ENCODE measurements around the gene ILDR2. TPM values are rescaled to one million over a fixed set of nuclear protein-coding genes. Genes with fewer than 3 reads are reported as not detected.
"Not testable (repeated sequence)": the region's sequence is repeated elsewhere in the genome, so short reads cannot be mapped to it uniquely, and the experiment has no call there.

ILDR2 gene
- total RNA-seq, 1 donor from 2014 or later: 1.2 TPM

GRCh38 chr1:166884971-166885370 is 90.4 kb downstream of the ILDR2 start:
- H3K9me3 Mint-ChIP-seq (ENCODE audit: unreplicated experiment): no peaks in the 10 kb centered on the region
- H3K36me3 Mint-ChIP-seq (ENCODE audit: low read depth, unreplicated experiment): no peaks in the 10 kb centered on the region
- peaks cover 3% of the 10 kb centered on the region for H3K27me3 Mint-ChIP-seq (ENCODE audit: unreplicated experiment)
- H3K27ac Mint-ChIP-seq (ENCODE audit: unreplicated experiment): no peak overlapping the region
- H3K4me1 Mint-ChIP-seq (ENCODE audit: unreplicated experiment): peaks cover 5% of the 10 kb centered on the region
- no peak for DNase-seq (ENCODE audit: low spot score)
- TF ChIP-seq CTCF (IDR thresholded peaks at IDR 0.05; ENCODE audit: unreplicated experiment): no peak
- H3K4me3 Mint-ChIP-seq (ENCODE audit: unreplicated experiment): no peak overlapping the region

- H3K9me3 Mint-ChIP-seq (ENCODE audit: unreplicated experiment): no peaks in the 10 kb centered on the region
- DNase-seq (ENCODE audit: low spot score): peak; percentile 83
- peaks cover 5% of the 10 kb centered on the region for H3K4me1 Mint-ChIP-seq (ENCODE audit: unreplicated experiment)
- H3K36me3 Mint-ChIP-seq (ENCODE audit: low read depth, unreplicated experiment): no peaks in the 10 kb centered on the region
- H3K27ac Mint-ChIP-seq (ENCODE audit: unreplicated experiment): no peak overlapping the region
- peak; percentile 83 for TF ChIP-seq CTCF (IDR thresholded peaks at IDR 0.05; ENCODE audit: unreplicated experiment)
- no peak overlapping the region for H3K4me3 Mint-ChIP-seq (ENCODE audit: unreplicated experiment)
- peaks cover 3% of the 10 kb centered on the region for H3K27me3 Mint-ChIP-seq (ENCODE audit: unreplicated experiment)
Measured at GRCh38 chr1:166884040-166884642, 91.2 kb downstream of the ILDR2 start.

GRCh38 chr1:166882893-166883292 is 92.4 kb downstream of the ILDR2 start:
- H3K27me3 Mint-ChIP-seq (ENCODE audit: unreplicated experiment): peaks cover 5% of the 10 kb centered on the region
- DNase-seq (ENCODE audit: low spot score): no peak
- H3K9me3 Mint-ChIP-seq (ENCODE audit: unreplicated experiment): no peaks in the 10 kb centered on the region
- peaks cover 5% of the 10 kb centered on the region for H3K4me1 Mint-ChIP-seq (ENCODE audit: unreplicated experiment)
- no peak overlapping the region for H3K27ac Mint-ChIP-seq (ENCODE audit: unreplicated experiment)
- TF ChIP-seq CTCF (IDR thresholded peaks at IDR 0.05; ENCODE audit: unreplicated experiment): no peak
- H3K4me3 Mint-ChIP-seq (ENCODE audit: unreplicated experiment): no peak overlapping the region
- no peaks in the 10 kb centered on the region for H3K36me3 Mint-ChIP-seq (ENCODE audit: low read depth, unreplicated experiment)

- Mint-ChIP-seq H3K4me1 (ENCODE audit: unreplicated experiment) (peaks cover 15% of the 10 kb centered on the region), H3K27ac (ENCODE audit: unreplicated experiment) (peak overlapping the region; percentile 30), H3K27me3 (ENCODE audit: unreplicated experiment) (peaks cover 11% of the 10 kb centered on the region)
- H3K36me3 Mint-ChIP-seq (ENCODE audit: low read depth, unreplicated experiment); H3K9me3 Mint-ChIP-seq (ENCODE audit: unreplicated experiment); H3K4me3 Mint-ChIP-seq (ENCODE audit: unreplicated experiment); DNase-seq (ENCODE audit: low spot score): not testable (repeated sequence)
Measured at GRCh38 chr1:166878173-166878917, 97.0 kb downstream of the ILDR2 start.

GRCh38 chr1:166876540-166876838 is 98.9 kb downstream of the ILDR2 start:
- Mint-ChIP-seq H3K4me3 (ENCODE audit: unreplicated experiment) (peak overlapping the region; percentile 94), H3K9me3 (ENCODE audit: unreplicated experiment) (no peaks in the 10 kb centered on the region), H3K27ac (ENCODE audit: unreplicated experiment) (peak overlapping the region; percentile 76), H3K27me3 (ENCODE audit: unreplicated experiment) (peaks cover 11% of the 10 kb centered on the region), H3K36me3 (ENCODE audit: low read depth, unreplicated experiment) (peaks cover 8% of the 10 kb centered on the region), H3K4me1 (ENCODE audit: unreplicated experiment) (peaks cover 15% of the 10 kb centered on the region)
- no peak for DNase-seq (ENCODE audit: low spot score)
- no peak for TF ChIP-seq CTCF (IDR thresholded peaks at IDR 0.05; ENCODE audit: unreplicated experiment)
